Measurements from ENCODE around the gene ACBD5.
A peak's percentile ranks its signal among the peaks of the same experiment; 100 is the strongest.

DNA sequence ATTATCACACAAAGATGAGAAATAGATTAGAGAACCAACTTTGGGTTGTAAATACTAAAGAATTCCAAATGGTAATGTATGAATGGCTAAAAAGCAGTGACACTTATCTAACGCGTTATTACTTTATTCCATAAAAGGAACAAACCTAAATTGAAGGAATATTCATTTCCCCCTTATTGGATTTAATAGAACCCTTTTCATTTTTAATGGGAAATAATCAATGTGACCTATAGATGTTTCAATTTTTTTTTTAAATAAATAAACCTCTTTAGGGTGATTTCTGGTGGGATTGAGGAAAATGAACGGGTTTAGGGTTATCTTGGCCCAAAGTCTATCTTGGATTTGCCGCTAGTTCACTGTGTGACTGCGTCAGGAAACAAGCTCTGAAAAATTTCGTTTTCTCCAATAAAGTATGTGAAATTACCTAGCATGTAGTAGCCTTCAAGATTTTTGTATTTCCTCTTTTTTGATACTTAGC, 1.9 kb upstream of the ACBD5 start:
- no peak for TF ChIP-seq EZH2 (IDR thresholded peaks at IDR 0.05; ENCODE audit: borderline replicate concordance, low read length)
- TF ChIP-seq, protein P1, sequence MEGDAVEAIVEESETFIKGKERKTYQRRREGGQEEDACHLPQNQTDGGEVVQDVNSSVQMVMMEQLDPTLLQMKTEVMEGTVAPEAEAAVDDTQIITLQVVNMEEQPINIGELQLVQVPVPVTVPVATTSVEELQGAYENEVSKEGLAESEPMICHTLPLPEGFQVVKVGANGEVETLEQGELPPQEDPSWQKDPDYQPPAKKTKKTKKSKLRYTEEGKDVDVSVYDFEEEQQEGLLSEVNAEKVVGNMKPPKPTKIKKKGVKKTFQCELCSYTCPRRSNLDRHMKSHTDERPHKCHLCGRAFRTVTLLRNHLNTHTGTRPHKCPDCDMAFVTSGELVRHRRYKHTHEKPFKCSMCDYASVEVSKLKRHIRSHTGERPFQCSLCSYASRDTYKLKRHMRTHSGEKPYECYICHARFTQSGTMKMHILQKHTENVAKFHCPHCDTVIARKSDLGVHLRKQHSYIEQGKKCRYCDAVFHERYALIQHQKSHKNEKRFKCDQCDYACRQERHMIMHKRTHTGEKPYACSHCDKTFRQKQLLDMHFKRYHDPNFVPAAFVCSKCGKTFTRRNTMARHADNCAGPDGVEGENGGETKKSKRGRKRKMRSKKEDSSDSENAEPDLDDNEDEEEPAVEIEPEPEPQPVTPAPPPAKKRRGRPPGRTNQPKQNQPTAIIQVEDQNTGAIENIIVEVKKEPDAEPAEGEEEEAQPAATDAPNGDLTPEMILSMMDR (IDR thresholded peaks at IDR 0.05; ENCODE audit: low read length) = 0 out of 2 replicates have a peak, but pooled peaks have one; percentile 1

All from OCI-LY1 (cell line).